GM12878 (cell line): Measurements from ENCODE around the gene VSTM4. TPM values are rescaled to one million over a fixed set of nuclear protein-coding genes. Genes with fewer than 3 reads are reported as not detected.

ENCODE experiments used
- ATAC-seq: fragments of 200-7000 bp; cut with Tn5 transposase; 3 replicates; pipeline ENCODE4 v1.9.1; 2020; ENCODE audit warnings: mild to moderate bottlenecking, moderate library complexity
- BruUV-seq: library from RNA; stranded (reverse); fragments of 400-500 nt; replicated peaks from 2 replicates; lab custom pipeline; 2021; lab: Mats Ljungman, UMichigan
- CTCF ChIA-PET: fragments of 300-600 bp; sonication (Branson Sonifier 250); formaldehyde crosslinking; extraction: SDS; loops from one replicate; lab custom pipeline; 2021; ENCODE audit warnings: inconsistent platforms; lab: Yijun Ruan, JAX
- POLR2A ChIA-PET: fragments of 350-600 bp; formaldehyde crosslinking; extraction: SDS; loops from one replicate; lab custom pipeline; 2021; ENCODE audit warnings: inconsistent platforms; lab: Charles Lee
- RAD21 ChIA-PET: fragments of 300-600 bp; sonication (Branson Sonifier 250); formaldehyde crosslinking; loops from one replicate; lab custom pipeline; 2023; ENCODE audit warnings: antibody characterized with exemption; ENCODE audit not compliant: unreplicated experiment; lab: Charles Lee
- SMC1A ChIA-PET: fragments of 300-600 bp; sonication (Branson Sonifier 250); formaldehyde crosslinking; loops from one replicate; lab custom pipeline; 2023; ENCODE audit not compliant: unreplicated experiment, uncharacterized antibody; lab: Charles Lee
- DNase-seq: peaks from one replicate; pipeline ENCODE4 v3.0.0-alpha.2; 2011; ENCODE audit warnings: low read depth, low spot score
- FAIRE-seq: peaks from 3 replicates; lab custom pipeline; 2011; peaks lifted over from hg19 to GRCh38; lab: Jason Lieb, UNC
- H2AFZ ChIP-seq: 2 replicates; pipeline ENCODE4 v1.6.0; 2011; ENCODE audit warnings: low read depth, low read length, control low read depth; ENCODE audit not compliant: control insufficient read depth
- H3K27ac ChIP-seq: 2 replicates; pipeline ENCODE4 v1.5.1; 2011; ENCODE audit warnings: control low read depth; ENCODE audit not compliant: control insufficient read depth, insufficient read depth
- H3K27me3 ChIP-seq, 2 experiments: replicated peaks in 1 of 2; 2 replicates each; pipeline versions ENCODE4 v1.6.0 to v1.6.1; 2011; ENCODE audit warnings: low read length in 1 of 2; ENCODE audit not compliant: control insufficient read depth in 2 of 2, insufficient read depth in 2 of 2
- H3K36me3 ChIP-seq, 2 experiments: 2 replicates each; pipeline ENCODE4 v1.5.1; 2011; ENCODE audit warnings: low read length in 1 of 2; ENCODE audit not compliant: control insufficient read depth in 2 of 2, insufficient read depth in 2 of 2
- H3K4me1 ChIP-seq: 2 replicates; pipeline ENCODE4 v1.6.1; 2011; ENCODE audit warnings: mild to moderate bottlenecking, low read length, moderate library complexity, mixed read lengths; ENCODE audit not compliant: control insufficient read depth, insufficient read depth
- H3K4me2 ChIP-seq: 2 replicates; pipeline ENCODE4 v1.6.0; 2011; ENCODE audit warnings: control low read depth; ENCODE audit not compliant: control insufficient read depth, insufficient read depth
- H3K4me3 ChIP-seq: fragments of 200-600 bp; sonication (generic); 2 replicates; pipeline ENCODE4 v1.5.1; 2016
- H3K79me2 ChIP-seq: 2 replicates; pipeline ENCODE4 v1.6.0; 2011; ENCODE audit warnings: low read length; ENCODE audit not compliant: control insufficient read depth, insufficient read depth
- H3K9ac ChIP-seq: 2 replicates; pipeline ENCODE4 v1.8.0; 2011; ENCODE audit warnings: low read length, control low read depth, mixed read lengths; ENCODE audit not compliant: control insufficient read depth, insufficient read depth
- H3K9me3 ChIP-seq: replicated peaks from 3 replicates; pipeline ENCODE4 v1.5.1; 2011; ENCODE audit warnings: mild to moderate bottlenecking, low read length; ENCODE audit not compliant: control insufficient read depth, insufficient read depth
- H4K20me1 ChIP-seq: 2 replicates; pipeline ENCODE4 v1.6.0; 2011; ENCODE audit not compliant: control insufficient read depth, insufficient read depth
- CREB1 ChIP-seq: IDR thresholded peaks from 2 replicates; pipeline ENCODE4 v1.6.1; 2012; ENCODE audit warnings: low read depth, mild to moderate bottlenecking, inconsistent platforms
- CTCF ChIP-seq, 3 experiments: IDR thresholded peaks in 2 of 3; conservative IDR thresholded peaks in 1 of 3; 2 replicates each; pipeline ENCODE4 v1.5.1; 2011; ENCODE audit warnings: low read depth in 3 of 3, low read length in 3 of 3, mild to moderate bottlenecking in 3 of 3, control low read depth in 2 of 3, moderate library complexity in 2 of 3, inconsistent platforms in 1 of 3, mixed read lengths in 1 of 3; ENCODE audit not compliant: control insufficient read depth in 2 of 3, insufficient read depth in 1 of 3; ENCODE audit errors: extremely low read depth in 1 of 3
- EZH2 ChIP-seq: IDR thresholded peaks from 2 replicates; pipeline ENCODE4 v1.6.1; 2012; ENCODE audit warnings: low read depth, mild to moderate bottlenecking, control low read depth, inconsistent platforms, low read length, borderline replicate concordance; ENCODE audit not compliant: control insufficient read depth
- NKRF ChIP-seq: fragments of 450-650 bp; conservative IDR thresholded peaks from 2 replicates; pipeline ENCODE4 v1.6.1; 2017; ENCODE audit warnings: mild to moderate bottlenecking, moderate library complexity
- NR2F1 ChIP-seq: fragments of 450-650 bp; conservative IDR thresholded peaks from 2 replicates; pipeline ENCODE4 v1.6.1; 2017; ENCODE audit warnings: mild to moderate bottlenecking
- PAX5 ChIP-seq: IDR thresholded peaks from 2 replicates; pipeline ENCODE4 v1.6.1; 2011; ENCODE audit warnings: low read depth, low read length, borderline replicate concordance
- RAD21 ChIP-seq: IDR thresholded peaks from 2 replicates; pipeline ENCODE4 v1.6.1; 2011; ENCODE audit warnings: mild to moderate bottlenecking, low read depth, low read length, moderate library complexity; ENCODE audit not compliant: insufficient read depth
- SMC3 ChIP-seq: IDR thresholded peaks from 2 replicates; pipeline ENCODE4 v1.6.1; 2011; ENCODE audit warnings: low read length, improper control_type of control experiment, borderline replicate concordance
- SRF ChIP-seq, 2 experiments: IDR thresholded peaks; 2 replicates each; pipeline ENCODE4 v1.6.1; 2011; ENCODE audit warnings: low read depth in 2 of 2, low read length in 2 of 2, mild to moderate bottlenecking in 1 of 2, moderate library complexity in 1 of 2
- TCF12 ChIP-seq: IDR thresholded peaks from 2 replicates; pipeline ENCODE4 v1.6.1; 2011; ENCODE audit warnings: low read depth, mild to moderate bottlenecking, low read length
- USF1 ChIP-seq: IDR thresholded peaks from 2 replicates; pipeline ENCODE4 v1.6.1; 2011; ENCODE audit warnings: borderline replicate concordance, low read depth, mild to moderate bottlenecking, moderate library complexity, mixed read lengths, low read length; ENCODE audit not compliant: insufficient read depth; ENCODE audit errors: extremely low read length
- ZBTB33 ChIP-seq: fragments of 450-650 bp; IDR thresholded peaks from 2 replicates; pipeline ENCODE4 v1.6.1; 2017; ENCODE audit warnings: mild to moderate bottlenecking
- WGBS: methylation state at CpG from one replicate; pipeline ENCODE4 v1.1.6; 2016; ENCODE audit warnings: low lambda C conversion rate; ENCODE audit not compliant: insufficient replicate concordance, insufficient coverage; ENCODE audit errors: missing lambda C conversion rate; 5-methylcytosine and 5-hydroxymethylcytosine counted together
- in situ Hi-C: fragments of 300-500 bp; cut with MboI; formaldehyde crosslinking; loops from 9 replicates; pipeline ENCODE4 v1.14.3; 2018; ENCODE audit warnings: mixed read lengths
- intact Hi-C: fragments of 100-400 bp; cut with micrococcal nuclease; formaldehyde crosslinking; loops from one replicate; pipeline ENCODE4 v1.14.2; 2022; ENCODE audit not compliant: unreplicated experiment
- polyA plus RNA-seq, 11 experiments: library from polyadenylated mRNA; depleted of rRNA in 4 of 11; unstranded in 6 of 11; stranded (reverse) in 5 of 11; fragments of >200 nt; fragmentation: Nextera tagmentation in 4 of 11; fragmentation: Illumina TruSeq in 1 of 11; extraction: Ambion mirVana in 4 of 11; extraction: Trizol in 1 of 11; gene quantifications; 1 replicate in 1 of 11; 2 replicates in 10 of 11; pipeline versions ENCODE4 v1.2.1 to v1.2.3, GENCODE V29; 2011 to 2016; ENCODE audit warnings: inconsistent platforms in 2 of 11, missing spikeins in 2 of 11, low read depth in 1 of 11
- total RNA-seq, 4 experiments: library from RNA; depleted of rRNA in 3 of 4; stranded (reverse); fragments of >200 nt in 3 of 4; fragmentation: Illumina TruSeq in 1 of 4; extraction: Trizol in 1 of 4; gene quantifications; 2 replicates each; pipeline versions ENCODE4 v1.2.1 to v1.2.3, GENCODE V29; 2013 to 2021

Gene VSTM4
- total and polyA plus RNA-seq, 10 of the 15 experiments (the other 5 are each of a cell fraction or from before 2014, with no cell fraction given), result 0.01 to 0.14 (median 0.02) TPM; not detected in 7

GRCh38 chr10:48982584-48982983, 132.7 kb downstream of the VSTM4 start (continued):
- no peak for TF ChIP-seq USF1

GRCh38 chr10:48981310-48981907, 133.9 kb downstream of the VSTM4 start:
- H3K36me3 ChIP-seq, result peaks cover 20 to 23% of the 10 kb centered on the region in 2 experiments; a peak in 3 of 4 replicates
- CTCF ChIA-PET, result interaction anchor here (1.1 to 2.3 kb wide), 4 partner anchors 8 to 530 kb away, joined by 3 to 6 read pairs (median 4); no protein-coding TSS in a partner anchor
- peak; percentile 88 for ATAC-seq

More at GRCh38 chr10:48981310-48981907, 133.9 kb downstream of the VSTM4 start:
- FAIRE-seq (peak; percentile 52), DNase-seq (no peak)
- BruUV-seq, result no TSS peak
- Histone ChIP-seq H3K4me2 (no peak overlapping the region), H4K20me1 (no peaks in the 10 kb centered on the region), H3K4me1 (no peaks in the 10 kb centered on the region), H3K27me3 (no peaks in the 10 kb centered on the region), H3K79me2 (no peaks in the 10 kb centered on the region), H3K9me3 (no peaks in the 10 kb centered on the region), H3K4me3 (no peak overlapping the region), H2AFZ (no peak overlapping the region), H3K9ac (no peak overlapping the region), H3K27ac (no peak overlapping the region)
- in situ Hi-C loops (no loop called here), intact Hi-C loops (loop anchor here (1.0 to 10.0 kb wide), 4 partner anchors 183 to 537 kb away; no protein-coding TSS in a partner anchor)
- RAD21 ChIA-PET, result interaction anchor here (1.4 to 1.6 kb wide), 2 partner anchors 324 to 426 kb away, joined by 3 to 5 read pairs; no protein-coding TSS in a partner anchor
- 64% methylated on average over 12 of the region's 12 CpGs for WGBS
- POLR2A ChIA-PET, result interaction anchor here (0.5 kb wide), 1 partner anchor 45 kb away, joined by 4 read pairs; no protein-coding TSS in a partner anchor
- SMC1A ChIA-PET, result interaction anchor here (1.1 kb wide), 1 partner anchor 541 kb away, joined by 3 read pairs; no protein-coding TSS in a partner anchor
- TF ChIP-seq RAD21 (peak; percentile 67), CREB1 (no peak), PAX5 (peak; percentile 69; the same call in 1 of the 2 replicates), CTCF (IDR thresholded peaks at IDR 0.05 in 2 of 3, conservative IDR thresholded peaks at IDR 0.05 in 1 of 3; ENCODE audit: control insufficient read depth in 2 of 3, extremely low read depth in 1 of 3, insufficient read depth in 1 of 3, low read depth in 3 of 3, low read length in 3 of 3) (peak; percentile 70 to 81 (median 80)), ZBTB33 (peak; percentile 97), NKRF (no peak), SMC3 (peak; percentile 72), SRF (IDR thresholded peaks at IDR 0.05; ENCODE audit: low read depth in 2 of 2, low read length in 2 of 2) (no peak), NR2F1 (0 out of 2 replicates have a peak, but pooled peaks have one; percentile 30), EZH2 (no peak), TCF12 (0 out of 2 replicates have a peak, but pooled peaks have one; percentile 30)
